Heart left ventricle (tissue), 16 donors: ENCODE data around the gene ASPSCR1. TPM values are rescaled to one million over a fixed set of nuclear protein-coding genes. Genes with fewer than 3 reads are reported as not detected.
A peak's percentile ranks its signal among the peaks of the same experiment; 100 is the strongest.

Experiments
- ATAC-seq, 4 donors: fragments of 200-7000 bp; cut with Tn5 transposase; one replicate each; pipeline ENCODE4 v1.9.1; 2020 to 2022; ENCODE audit warnings: moderate library complexity in 4 of 4, mild to moderate bottlenecking in 3 of 4, moderate number of reproducible peaks in 1 of 4
- DNase-seq, 5 donors: peaks; one replicate each; pipeline ENCODE4 v3.0.0-alpha.2; 2020
- H3K27ac ChIP-seq, 12 donors: fragments of 200-600 bp; sonication (generic) in 4 of 12; one replicate each; pipeline versions ENCODE4 v1.5.0 to v1.8.0; 2016 to 2022; ENCODE audit warnings: mild to moderate bottlenecking in 2 of 12
- H3K27me3 ChIP-seq, 9 donors: fragments of 200-600 bp; sonication (generic) in 2 of 9; one replicate each; pipeline versions ENCODE4 v1.5.1 to v1.8.0; 2016 to 2022; ENCODE audit warnings: mild to moderate bottlenecking in 3 of 9
- H3K36me3 ChIP-seq, 9 donors: fragments of 200-600 bp; sonication (generic) in 2 of 9; one replicate each; pipeline versions ENCODE4 v1.5.0 to v1.8.0; 2018 to 2022; ENCODE audit warnings: mild to moderate bottlenecking in 2 of 9
- H3K4me1 ChIP-seq, 12 donors: fragments of 200-600 bp; sonication (generic) in 4 of 12; one replicate each; pipeline versions ENCODE4 v1.5.0 to v1.8.0; 2016 to 2022; ENCODE audit warnings: mild to moderate bottlenecking in 3 of 12
- H3K4me3 ChIP-seq, 12 donors: fragments of 200-600 bp; sonication (generic) in 4 of 12; one replicate each; pipeline versions ENCODE4 v1.5.0 to v1.8.0; 2017 to 2022; ENCODE audit warnings: mild to moderate bottlenecking in 9 of 12, moderate library complexity in 4 of 12
- H3K9me3 ChIP-seq, 12 donors: fragments of 200-600 bp; sonication (generic) in 4 of 12; one replicate each; pipeline versions ENCODE4 v1.5.0 to v1.8.0; 2016 to 2022; ENCODE audit warnings: mild to moderate bottlenecking in 1 of 12
- CTCF ChIP-seq, 12 donors: fragments of 200-600 bp; sonication (generic) in 4 of 12; IDR thresholded peaks; one replicate each; pipeline versions ENCODE4 v1.5.0 to v1.8.0; 2018 to 2022; ENCODE audit warnings: antibody characterized with exemption in 12 of 12, mild to moderate bottlenecking in 5 of 12
- POLR2A ChIP-seq, 2 donors: fragments of 450-650 bp; IDR thresholded peaks; one replicate each; pipeline ENCODE4 v1.6.1; 2017; ENCODE audit warnings: antibody characterized with exemption in 2 of 2, mild to moderate bottlenecking in 2 of 2, moderate library complexity in 2 of 2
- WGBS, 4 donors: extraction: QIAGEN DNeasy Blood & Tissue Kit in 2 of 4; methylation state at CpG; one replicate each; pipeline versions ENCODE4 v1.1.5 to v1.1.7; 2013 to 2018; 5-methylcytosine and 5-hydroxymethylcytosine counted together
- intact Hi-C, 10 donors: fragments of 100-400 bp; cut with DNase I; formaldehyde crosslinking; loops; one replicate each; pipeline versions ENCODE4 v1.11.1 to v1.14.2; 2022
- polyA plus RNA-seq, 2 donors: library from polyadenylated mRNA; stranded (reverse); fragments of 200-250 nt; gene quantifications; one replicate each; pipeline ENCODE4 v1.2.3, GENCODE V29; 2013
- total RNA-seq, 9 donors: library from RNA; depleted of rRNA in 2 of 9; stranded (reverse); fragments of >200 nt in 2 of 9; fragmentation: NEBNext Ultra II Directional in 3 of 9; extraction: Animal tissue kit (Norgen Biotek cat#: 25700) in 3 of 9; gene quantifications; one replicate each; pipeline versions ENCODE4 v1.1.0 to v1.2.4, GENCODE V29; 2016 to 2023
- donor health status: ischemic (EF 13 %, LVEDD 7.1; RV severe dilation, severe dysfunction).
- donor health status: healthy with polysubstance abuse.
- donor health status: DM: no; HTN: yes; CAD: no.
- donor health status: DM: no; HTN: no; CAD: no.
- donor health status: ischemic (EF 25% LVEDD 6.9; RV normal size, moderate dysfunction).
- donor health status: ischemic (EF 25% LVEDD 5.7; RV mildly dilated, moderate dysfunction).
- donor health status: healthy.
- donor health status: DM: yes; HTN: yes; CAD: no.
- donor health status: ischemic (EF 35%, LVEDD 5.7; RV mildly dilated, moderate dysfunction).
- donor health status: nonischemic (EF 11% LVEDD 7.7; RV severe dilation, severe dysfunction).
- donor health status: DM: yes; HTN: yes; CAD: no.
- donor health status: PGD.
- donor health status: ischemic (EF 29% LVEDD 5.4; RV normal size, mild dysfunction).
- donor health status: nonischemic (EF 23%, LVEDD 6.1; RV moderate dilation, normal function).

ASPSCR1 gene
- total and polyA plus RNA-seq, 11 donors, result 15.1 to 43.6 (median 22.9) TPM

GRCh38 chr17:81961521-81962498 lies 15.6 kb upstream of the ASPSCR1 start:
- TF ChIP-seq CTCF (IDR thresholded peaks at IDR 0.05), result no peak
- no peak for TF ChIP-seq POLR2A (IDR thresholded peaks at IDR 0.05)
- intact Hi-C loops, result loop anchor here in 3 of 10 donors (2.0 to 10.0 kb wide), 3 partner anchors 59 to 195 kb away; no protein-coding TSS in a partner anchor
- Histone ChIP-seq H3K9me3 (no peaks in the 10 kb centered on the region), H3K27ac (no peak overlapping the region), H3K4me1 (peaks cover 2 to 36% (median 13%) of the 10 kb centered on the region in 12 donors), H3K27me3 (peaks cover 21 to 81% (median 53%) of the 10 kb centered on the region in 9 donors), H3K4me3 (peak overlapping the region in 1 of 12 donors; percentile 55), H3K36me3 (no peaks in the 10 kb centered on the region)
- no peak for DNase-seq
- ATAC-seq, result no peak
- WGBS, 4 donors, result 8 to 17% (median 10%) methylated on average over 31 to 82 of the region's 82 CpGs

GRCh38 chr17:81962499-81963441 lies 14.7 kb upstream of the ASPSCR1 start:
- ATAC-seq, result no peak
- peaks cover 21 to 80% (median 46%) of the 10 kb centered on the region in 9 donors for H3K27me3 ChIP-seq
- TF ChIP-seq POLR2A (IDR thresholded peaks at IDR 0.05) (no peak), CTCF (IDR thresholded peaks at IDR 0.05) (no peak)
- DNase-seq, result no peak
- H3K36me3 ChIP-seq, result no peaks in the 10 kb centered on the region
- H3K4me3 ChIP-seq, result no peak overlapping the region
- peaks cover 2 to 46% (median 21%) of the 10 kb centered on the region in 12 donors for H3K4me1 ChIP-seq
- WGBS, 4 donors, result 50 to 60% (median 56%) methylated on average over 30 to 37 of the region's 37 CpGs
- no peak overlapping the region for H3K27ac ChIP-seq
- no peaks in the 10 kb centered on the region for H3K9me3 ChIP-seq
- intact Hi-C loops, result loop anchor here in 2 of 10 donors (5.0 to 10.0 kb wide), 2 partner anchors 192 to 195 kb away; no protein-coding TSS in a partner anchor

- TF ChIP-seq CTCF (IDR thresholded peaks at IDR 0.05) (no peak), POLR2A (IDR thresholded peaks at IDR 0.05) (no peak)
- ATAC-seq, result no peak
- intact Hi-C loops, result loop anchor here in 2 of 10 donors (5.0 to 10.0 kb wide), 2 partner anchors 191 to 193 kb away; no protein-coding TSS in a partner anchor
- Histone ChIP-seq H3K36me3 (no peaks in the 10 kb centered on the region), H3K4me3 (no peak overlapping the region), H3K9me3 (no peaks in the 10 kb centered on the region), H3K4me1 (peaks cover 2 to 48% (median 29%) of the 10 kb centered on the region in 12 donors), H3K27me3 (peaks cover 15 to 77% (median 38%) of the 10 kb centered on the region in 9 donors), H3K27ac (no peak overlapping the region)
- WGBS, 4 donors, result 58 to 72% (median 63%) methylated on average over 22 of the region's 22 CpGs
- no peak for DNase-seq
These were observed 13.2 kb upstream of the ASPSCR1 start for GRCh38 chr17:81964081-81964849.
